Body of pancreas (tissue), 4 donors: ENCODE measurements around the gene HMCN1.

Experiments
- POLR2A ChIP-seq, 3 donors: fragments of 450-650 bp; IDR thresholded peaks; one replicate each; pipeline ENCODE4 v1.6.1; 2016; ENCODE audit warnings: antibody characterized with exemption in 3 of 3, mild to moderate bottlenecking in 2 of 3
- TF ChIP-seq, protein P1 (sequence below), 7 experiments: fragments of 450-650 bp in 4 of 7; fragments of 200-600 bp in 3 of 7; sonication (generic) in 3 of 7; IDR thresholded peaks; one replicate each; pipeline ENCODE4 v1.5.1; 2016 to 2019; ENCODE audit warnings: antibody characterized with exemption in 7 of 7

- TF ChIP-seq, protein P1, sequence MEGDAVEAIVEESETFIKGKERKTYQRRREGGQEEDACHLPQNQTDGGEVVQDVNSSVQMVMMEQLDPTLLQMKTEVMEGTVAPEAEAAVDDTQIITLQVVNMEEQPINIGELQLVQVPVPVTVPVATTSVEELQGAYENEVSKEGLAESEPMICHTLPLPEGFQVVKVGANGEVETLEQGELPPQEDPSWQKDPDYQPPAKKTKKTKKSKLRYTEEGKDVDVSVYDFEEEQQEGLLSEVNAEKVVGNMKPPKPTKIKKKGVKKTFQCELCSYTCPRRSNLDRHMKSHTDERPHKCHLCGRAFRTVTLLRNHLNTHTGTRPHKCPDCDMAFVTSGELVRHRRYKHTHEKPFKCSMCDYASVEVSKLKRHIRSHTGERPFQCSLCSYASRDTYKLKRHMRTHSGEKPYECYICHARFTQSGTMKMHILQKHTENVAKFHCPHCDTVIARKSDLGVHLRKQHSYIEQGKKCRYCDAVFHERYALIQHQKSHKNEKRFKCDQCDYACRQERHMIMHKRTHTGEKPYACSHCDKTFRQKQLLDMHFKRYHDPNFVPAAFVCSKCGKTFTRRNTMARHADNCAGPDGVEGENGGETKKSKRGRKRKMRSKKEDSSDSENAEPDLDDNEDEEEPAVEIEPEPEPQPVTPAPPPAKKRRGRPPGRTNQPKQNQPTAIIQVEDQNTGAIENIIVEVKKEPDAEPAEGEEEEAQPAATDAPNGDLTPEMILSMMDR (IDR thresholded peaks at IDR 0.05), result no peak
- TF ChIP-seq POLR2A (IDR thresholded peaks at IDR 0.05), result no peak
Measured at GRCh38 chr1:185792040-185792439, 57.8 kb downstream of the HMCN1 start.
